Measurements from ENCODE around the gene YLPM1. TPM values are rescaled to one million over a fixed set of nuclear protein-coding genes. Genes with fewer than 3 reads are reported as not detected.
A peak's percentile ranks its signal among the peaks of the same experiment; 100 is the strongest.
"Not testable (repeated sequence)": the region's sequence is repeated elsewhere in the genome, so short reads cannot be mapped to it uniquely, and the experiment has no call there.

YLPM1 gene
- total RNA-seq, 4 donors from 2014 or later, result 71.3 to 104 (median 84.8) TPM

GRCh38 chr14:74754157-74754556 lies 9.0 kb upstream of the YLPM1 start:
- no peak for TF ChIP-seq CTCF (IDR thresholded peaks at IDR 0.05)
- TF ChIP-seq POLR2A (IDR thresholded peaks at IDR 0.05), result no peak
- Histone ChIP-seq H3K27ac (no peak overlapping the region), H3K36me3 (no peaks in the 10 kb centered on the region), H3K4me3 (replicated peaks in 1 of 3) (no peak overlapping the region), H3K27me3 (no peaks in the 10 kb centered on the region), H3K4me1 (no peaks in the 10 kb centered on the region), H3K9me3 (no peaks in the 10 kb centered on the region)
- WGBS, 2 donors, result 68 to 89% methylated on average over 2 of the region's 2 CpGs
- no peak for DNase-seq
- intact Hi-C loops (cut with DNase I), result no loop called here

- intact Hi-C loops (cut with DNase I), result no loop called here
- no peak overlapping the region for H3K4me3 ChIP-seq (replicated peaks in 1 of 3)
- no peak for DNase-seq
- TF ChIP-seq CTCF (IDR thresholded peaks at IDR 0.05), result no peak
- no peak for TF ChIP-seq POLR2A (IDR thresholded peaks at IDR 0.05)
- no peaks in the 10 kb centered on the region for H3K9me3 ChIP-seq
- no peaks in the 10 kb centered on the region for H3K36me3 ChIP-seq
- no peaks in the 10 kb centered on the region for H3K4me1 ChIP-seq
- H3K27me3 ChIP-seq, result no peaks in the 10 kb centered on the region
- H3K27ac ChIP-seq, result no peak overlapping the region
- WGBS, 2 donors, result 88 to 93% methylated on average over 7 of the region's 7 CpGs
Observed at GRCh38 chr14:74754899-74755298, 8.2 kb upstream of the YLPM1 start.

- Histone ChIP-seq H3K36me3 (no peaks in the 10 kb centered on the region), H3K4me1 (no peaks in the 10 kb centered on the region), H3K4me3 (replicated peaks in 1 of 3) (no peak overlapping the region), H3K9me3 (no peaks in the 10 kb centered on the region), H3K27ac (no peak overlapping the region), H3K27me3 (no peaks in the 10 kb centered on the region)
- intact Hi-C loops (cut with DNase I), result no loop called here
- WGBS, 2 donors, result 59 to 68% methylated on average over 1 of the region's 1 CpG
- TF ChIP-seq CTCF (IDR thresholded peaks at IDR 0.05) (no peak), POLR2A (IDR thresholded peaks at IDR 0.05) (no peak)
- DNase-seq, result no peak
Observed at GRCh38 chr14:74756326-74756725, 6.8 kb upstream of the YLPM1 start.

GRCh38 chr14:74758505-74758904 lies 4.6 kb upstream of the YLPM1 start:
- H3K27me3 ChIP-seq; H3K4me3 ChIP-seq (replicated peaks in 1 of 3); intact Hi-C loops (cut with DNase I); H3K9me3 ChIP-seq; H3K27ac ChIP-seq; H3K4me1 ChIP-seq; H3K36me3 ChIP-seq; DNase-seq: not testable (repeated sequence)
- WGBS, 2 donors, result 90 to 92% methylated on average over 5 of the region's 5 CpGs

GRCh38 chr14:74763803-74764531 lies 851 bp downstream of the YLPM1 start:
- Histone ChIP-seq H3K4me3 (replicated peaks in 1 of 3) (peak overlapping the region; percentile 56 to 88 (median 87)), H3K27me3 (no peaks in the 10 kb centered on the region), H3K36me3 (no peaks in the 10 kb centered on the region), H3K9me3 (no peaks in the 10 kb centered on the region), H3K27ac (peak overlapping the region; percentile 67 to 79 (median 75)), H3K4me1 (peaks cover 19 to 26% of the 10 kb centered on the region in 2 donors)
- intact Hi-C loops (cut with DNase I), result no loop called here
- DNase-seq, result peak; percentile 15 to 27
- no peak for TF ChIP-seq CTCF (IDR thresholded peaks at IDR 0.05)
- no peak for TF ChIP-seq POLR2A (IDR thresholded peaks at IDR 0.05)
- WGBS, 2 donors, result 1% methylated on average over 18 to 19 of the region's 19 CpGs

Data from thyroid gland (tissue), 4 donors.